WTC11 (cell line): Measurements from ENCODE around the gene TCAP. TPM values are rescaled to one million over a fixed set of nuclear protein-coding genes. Genes with fewer than 3 reads are reported as not detected.

Experiments used
- CREB1 ChIP-seq: sonication (generic); formaldehyde crosslinking; IDR thresholded peaks from 2 replicates; pipeline ENCODE4 v1.8.0; 2023; ENCODE audit warnings: mild to moderate bottlenecking, missing genetic modification reagents
- FOXJ3 ChIP-seq: sonication (generic); formaldehyde crosslinking; IDR thresholded peaks from 2 replicates; pipeline ENCODE4 v1.9.0; 2021; ENCODE audit warnings: missing genetic modification reagents, mild to moderate bottlenecking, borderline replicate concordance
- FOXK1 ChIP-seq: sonication (generic); formaldehyde crosslinking; IDR thresholded peaks from 2 replicates; pipeline ENCODE4 v1.8.0; 2022; ENCODE audit warnings: mild to moderate bottlenecking, moderate library complexity, missing genetic modification reagents
- IRF2 ChIP-seq: sonication (generic); formaldehyde crosslinking; IDR thresholded peaks from 2 replicates; pipeline ENCODE4 v1.8.0; 2022; ENCODE audit warnings: low read depth, missing genetic modification reagents, borderline replicate concordance
- NR3C1 ChIP-seq: sonication (generic); formaldehyde crosslinking; conservative IDR thresholded peaks from 2 replicates; pipeline ENCODE4 v1.8.1; 2023; ENCODE audit warnings: low read depth, mild to moderate bottlenecking, missing genetic modification reagents
- OVOL2 ChIP-seq: fragments of 250-450 bp; sonication (Bioruptor Pico); IDR thresholded peaks from 2 replicates; pipeline ENCODE4 v1.9.0; 2021; ENCODE audit warnings: mild to moderate bottlenecking, borderline replicate concordance
- ZNF232 ChIP-seq: sonication (generic); formaldehyde crosslinking; IDR thresholded peaks from 2 replicates; pipeline ENCODE4 v1.8.0; 2022; ENCODE audit warnings: mild to moderate bottlenecking, missing genetic modification reagents
- total RNA-seq: library from RNA; stranded (reverse); gene quantifications from 3 replicates; pipeline ENCODE4 v1.2.3, GENCODE V29; 2021
- TF ChIP-seq, protein P1 (sequence below): fragments of 250-450 bp; sonication (Bioruptor Pico); IDR thresholded peaks from 2 replicates; pipeline ENCODE4 v1.9.0; 2021; ENCODE audit warnings: mild to moderate bottlenecking, borderline replicate concordance
- TF ChIP-seq, protein P2 (sequence below): sonication (generic); formaldehyde crosslinking; IDR thresholded peaks from 2 replicates; pipeline ENCODE4 v1.8.1; 2023; ENCODE audit warnings: mild to moderate bottlenecking, missing genetic modification reagents, moderate library complexity
- TF ChIP-seq, protein P3 (sequence below): sonication (generic); formaldehyde crosslinking; IDR thresholded peaks from 2 replicates; pipeline ENCODE4 v1.8.0; 2023; ENCODE audit warnings: mild to moderate bottlenecking, missing genetic modification reagents
- TF ChIP-seq, protein P4 (sequence below): sonication (generic); formaldehyde crosslinking; conservative IDR thresholded peaks from 2 replicates; pipeline ENCODE4 v1.8.1; 2023; ENCODE audit warnings: mild to moderate bottlenecking, low read depth, missing genetic modification reagents, moderate library complexity
- TF ChIP-seq, protein P5 (sequence below): fragments of 200-600 bp; IDR thresholded peaks from 2 replicates; pipeline ENCODE4 v1.8.0; 2022; ENCODE audit warnings: antibody characterized with exemption
- TF ChIP-seq, protein P6 (sequence below): fragments of 250-450 bp; sonication (Bioruptor Pico); IDR thresholded peaks from 2 replicates; pipeline ENCODE4 v2.1.2; 2022; ENCODE audit warnings: mild to moderate bottlenecking, moderate library complexity

The TCAP gene
- total RNA-seq, 1 experiment from 2014 or later = 2.9 TPM

DNA sequence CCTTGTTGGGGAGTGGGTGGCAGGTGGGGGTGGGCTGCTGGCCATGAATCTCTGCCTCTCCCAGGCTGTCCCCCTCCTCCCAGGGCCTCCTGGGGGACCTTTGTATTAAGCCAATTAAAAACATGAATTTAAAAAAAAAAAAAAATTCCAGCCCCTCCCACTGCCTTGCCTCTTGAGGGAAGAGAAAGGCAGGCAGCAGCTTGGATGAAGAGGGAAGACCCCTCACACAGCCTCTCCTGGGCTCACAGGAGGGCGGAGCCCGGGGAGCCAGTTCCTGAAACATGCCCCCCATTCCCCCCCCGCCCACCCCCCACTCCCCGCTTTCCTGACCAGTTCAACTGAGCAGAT is 1.8 kb upstream of the TCAP start (continued):
- TF ChIP-seq, protein P1, sequence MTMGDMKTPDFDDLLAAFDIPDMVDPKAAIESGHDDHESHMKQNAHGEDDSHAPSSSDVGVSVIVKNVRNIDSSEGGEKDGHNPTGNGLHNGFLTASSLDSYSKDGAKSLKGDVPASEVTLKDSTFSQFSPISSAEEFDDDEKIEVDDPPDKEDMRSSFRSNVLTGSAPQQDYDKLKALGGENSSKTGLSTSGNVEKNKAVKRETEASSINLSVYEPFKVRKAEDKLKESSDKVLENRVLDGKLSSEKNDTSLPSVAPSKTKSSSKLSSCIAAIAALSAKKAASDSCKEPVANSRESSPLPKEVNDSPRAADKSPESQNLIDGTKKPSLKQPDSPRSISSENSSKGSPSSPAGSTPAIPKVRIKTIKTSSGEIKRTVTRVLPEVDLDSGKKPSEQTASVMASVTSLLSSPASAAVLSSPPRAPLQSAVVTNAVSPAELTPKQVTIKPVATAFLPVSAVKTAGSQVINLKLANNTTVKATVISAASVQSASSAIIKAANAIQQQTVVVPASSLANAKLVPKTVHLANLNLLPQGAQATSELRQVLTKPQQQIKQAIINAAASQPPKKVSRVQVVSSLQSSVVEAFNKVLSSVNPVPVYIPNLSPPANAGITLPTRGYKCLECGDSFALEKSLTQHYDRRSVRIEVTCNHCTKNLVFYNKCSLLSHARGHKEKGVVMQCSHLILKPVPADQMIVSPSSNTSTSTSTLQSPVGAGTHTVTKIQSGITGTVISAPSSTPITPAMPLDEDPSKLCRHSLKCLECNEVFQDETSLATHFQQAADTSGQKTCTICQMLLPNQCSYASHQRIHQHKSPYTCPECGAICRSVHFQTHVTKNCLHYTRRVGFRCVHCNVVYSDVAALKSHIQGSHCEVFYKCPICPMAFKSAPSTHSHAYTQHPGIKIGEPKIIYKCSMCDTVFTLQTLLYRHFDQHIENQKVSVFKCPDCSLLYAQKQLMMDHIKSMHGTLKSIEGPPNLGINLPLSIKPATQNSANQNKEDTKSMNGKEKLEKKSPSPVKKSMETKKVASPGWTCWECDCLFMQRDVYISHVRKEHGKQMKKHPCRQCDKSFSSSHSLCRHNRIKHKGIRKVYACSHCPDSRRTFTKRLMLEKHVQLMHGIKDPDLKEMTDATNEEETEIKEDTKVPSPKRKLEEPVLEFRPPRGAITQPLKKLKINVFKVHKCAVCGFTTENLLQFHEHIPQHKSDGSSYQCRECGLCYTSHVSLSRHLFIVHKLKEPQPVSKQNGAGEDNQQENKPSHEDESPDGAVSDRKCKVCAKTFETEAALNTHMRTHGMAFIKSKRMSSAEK (CRISPR knock-in tag) = no peak
- TF ChIP-seq IRF2 (CRISPR knock-in tag) (no peak), NR3C1 (CRISPR knock-in tag) (no peak), ZNF232 (CRISPR knock-in tag) (no peak), OVOL2 (CRISPR knock-in tag) (no peak), FOXK1 (CRISPR knock-in tag) (no peak), CREB1 (CRISPR knock-in tag) (no peak), FOXJ3 (no peak)
- TF ChIP-seq, protein P2, sequence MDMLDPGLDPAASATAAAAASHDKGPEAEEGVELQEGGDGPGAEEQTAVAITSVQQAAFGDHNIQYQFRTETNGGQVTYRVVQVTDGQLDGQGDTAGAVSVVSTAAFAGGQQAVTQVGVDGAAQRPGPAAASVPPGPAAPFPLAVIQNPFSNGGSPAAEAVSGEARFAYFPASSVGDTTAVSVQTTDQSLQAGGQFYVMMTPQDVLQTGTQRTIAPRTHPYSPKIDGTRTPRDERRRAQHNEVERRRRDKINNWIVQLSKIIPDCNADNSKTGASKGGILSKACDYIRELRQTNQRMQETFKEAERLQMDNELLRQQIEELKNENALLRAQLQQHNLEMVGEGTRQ = no peak
- TF ChIP-seq, protein P3, sequence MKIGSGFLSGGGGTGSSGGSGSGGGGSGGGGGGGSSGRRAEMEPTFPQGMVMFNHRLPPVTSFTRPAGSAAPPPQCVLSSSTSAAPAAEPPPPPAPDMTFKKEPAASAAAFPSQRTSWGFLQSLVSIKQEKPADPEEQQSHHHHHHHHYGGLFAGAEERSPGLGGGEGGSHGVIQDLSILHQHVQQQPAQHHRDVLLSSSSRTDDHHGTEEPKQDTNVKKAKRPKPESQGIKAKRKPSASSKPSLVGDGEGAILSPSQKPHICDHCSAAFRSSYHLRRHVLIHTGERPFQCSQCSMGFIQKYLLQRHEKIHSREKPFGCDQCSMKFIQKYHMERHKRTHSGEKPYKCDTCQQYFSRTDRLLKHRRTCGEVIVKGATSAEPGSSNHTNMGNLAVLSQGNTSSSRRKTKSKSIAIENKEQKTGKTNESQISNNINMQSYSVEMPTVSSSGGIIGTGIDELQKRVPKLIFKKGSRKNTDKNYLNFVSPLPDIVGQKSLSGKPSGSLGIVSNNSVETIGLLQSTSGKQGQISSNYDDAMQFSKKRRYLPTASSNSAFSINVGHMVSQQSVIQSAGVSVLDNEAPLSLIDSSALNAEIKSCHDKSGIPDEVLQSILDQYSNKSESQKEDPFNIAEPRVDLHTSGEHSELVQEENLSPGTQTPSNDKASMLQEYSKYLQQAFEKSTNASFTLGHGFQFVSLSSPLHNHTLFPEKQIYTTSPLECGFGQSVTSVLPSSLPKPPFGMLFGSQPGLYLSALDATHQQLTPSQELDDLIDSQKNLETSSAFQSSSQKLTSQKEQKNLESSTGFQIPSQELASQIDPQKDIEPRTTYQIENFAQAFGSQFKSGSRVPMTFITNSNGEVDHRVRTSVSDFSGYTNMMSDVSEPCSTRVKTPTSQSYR (CRISPR knock-in tag) = no peak
- TF ChIP-seq, protein P4, sequence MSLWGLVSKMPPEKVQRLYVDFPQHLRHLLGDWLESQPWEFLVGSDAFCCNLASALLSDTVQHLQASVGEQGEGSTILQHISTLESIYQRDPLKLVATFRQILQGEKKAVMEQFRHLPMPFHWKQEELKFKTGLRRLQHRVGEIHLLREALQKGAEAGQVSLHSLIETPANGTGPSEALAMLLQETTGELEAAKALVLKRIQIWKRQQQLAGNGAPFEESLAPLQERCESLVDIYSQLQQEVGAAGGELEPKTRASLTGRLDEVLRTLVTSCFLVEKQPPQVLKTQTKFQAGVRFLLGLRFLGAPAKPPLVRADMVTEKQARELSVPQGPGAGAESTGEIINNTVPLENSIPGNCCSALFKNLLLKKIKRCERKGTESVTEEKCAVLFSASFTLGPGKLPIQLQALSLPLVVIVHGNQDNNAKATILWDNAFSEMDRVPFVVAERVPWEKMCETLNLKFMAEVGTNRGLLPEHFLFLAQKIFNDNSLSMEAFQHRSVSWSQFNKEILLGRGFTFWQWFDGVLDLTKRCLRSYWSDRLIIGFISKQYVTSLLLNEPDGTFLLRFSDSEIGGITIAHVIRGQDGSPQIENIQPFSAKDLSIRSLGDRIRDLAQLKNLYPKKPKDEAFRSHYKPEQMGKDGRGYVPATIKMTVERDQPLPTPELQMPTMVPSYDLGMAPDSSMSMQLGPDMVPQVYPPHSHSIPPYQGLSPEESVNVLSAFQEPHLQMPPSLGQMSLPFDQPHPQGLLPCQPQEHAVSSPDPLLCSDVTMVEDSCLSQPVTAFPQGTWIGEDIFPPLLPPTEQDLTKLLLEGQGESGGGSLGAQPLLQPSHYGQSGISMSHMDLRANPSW (CRISPR knock-in tag) = no peak
- TF ChIP-seq, protein P5, sequence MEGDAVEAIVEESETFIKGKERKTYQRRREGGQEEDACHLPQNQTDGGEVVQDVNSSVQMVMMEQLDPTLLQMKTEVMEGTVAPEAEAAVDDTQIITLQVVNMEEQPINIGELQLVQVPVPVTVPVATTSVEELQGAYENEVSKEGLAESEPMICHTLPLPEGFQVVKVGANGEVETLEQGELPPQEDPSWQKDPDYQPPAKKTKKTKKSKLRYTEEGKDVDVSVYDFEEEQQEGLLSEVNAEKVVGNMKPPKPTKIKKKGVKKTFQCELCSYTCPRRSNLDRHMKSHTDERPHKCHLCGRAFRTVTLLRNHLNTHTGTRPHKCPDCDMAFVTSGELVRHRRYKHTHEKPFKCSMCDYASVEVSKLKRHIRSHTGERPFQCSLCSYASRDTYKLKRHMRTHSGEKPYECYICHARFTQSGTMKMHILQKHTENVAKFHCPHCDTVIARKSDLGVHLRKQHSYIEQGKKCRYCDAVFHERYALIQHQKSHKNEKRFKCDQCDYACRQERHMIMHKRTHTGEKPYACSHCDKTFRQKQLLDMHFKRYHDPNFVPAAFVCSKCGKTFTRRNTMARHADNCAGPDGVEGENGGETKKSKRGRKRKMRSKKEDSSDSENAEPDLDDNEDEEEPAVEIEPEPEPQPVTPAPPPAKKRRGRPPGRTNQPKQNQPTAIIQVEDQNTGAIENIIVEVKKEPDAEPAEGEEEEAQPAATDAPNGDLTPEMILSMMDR = no peak
- TF ChIP-seq, protein P6, sequence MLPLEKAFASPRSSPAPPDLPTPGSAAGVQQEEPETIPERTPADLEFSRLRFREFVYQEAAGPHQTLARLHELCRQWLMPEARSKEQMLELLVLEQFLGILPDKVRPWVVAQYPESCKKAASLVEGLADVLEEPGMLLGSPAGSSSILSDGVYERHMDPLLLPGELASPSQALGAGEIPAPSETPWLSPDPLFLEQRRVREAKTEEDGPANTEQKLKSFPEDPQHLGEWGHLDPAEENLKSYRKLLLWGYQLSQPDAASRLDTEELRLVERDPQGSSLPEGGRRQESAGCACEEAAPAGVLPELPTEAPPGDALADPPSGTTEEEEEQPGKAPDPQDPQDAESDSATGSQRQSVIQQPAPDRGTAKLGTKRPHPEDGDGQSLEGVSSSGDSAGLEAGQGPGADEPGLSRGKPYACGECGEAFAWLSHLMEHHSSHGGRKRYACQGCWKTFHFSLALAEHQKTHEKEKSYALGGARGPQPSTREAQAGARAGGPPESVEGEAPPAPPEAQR = no peak
